BE2C (cell line): ENCODE measurements around the gene ATP2A2.

Source experiments
- DNase-seq: peaks from one replicate; pipeline ENCODE4 v3.0.0-alpha.2; 2020
- H3K27me3 ChIP-seq: fragments of 250-450 bp; sonication (Bioruptor Pico); 2 replicates; pipeline ENCODE4 v1.5.1; 2020; ENCODE audit warnings: mild to moderate bottlenecking
- H3K36me3 ChIP-seq: fragments of 250-450 bp; sonication (Bioruptor Pico); 2 replicates; pipeline ENCODE4 v1.5.1; 2020; ENCODE audit warnings: mild to moderate bottlenecking
- H3K4me1 ChIP-seq: fragments of 250-450 bp; sonication (Bioruptor Pico); 2 replicates; pipeline ENCODE4 v1.5.1; 2020
- H3K4me3 ChIP-seq: 2 replicates; pipeline ENCODE4 v1.5.1; 2011; ENCODE audit warnings: low read depth, low read length
- H3K9me3 ChIP-seq: fragments of 250-450 bp; sonication (Bioruptor Pico); 2 replicates; pipeline ENCODE4 v1.5.1; 2020
- CTCF ChIP-seq: IDR thresholded peaks from 2 replicates; pipeline ENCODE4 v1.5.1; 2012; ENCODE audit warnings: mild to moderate bottlenecking, low read depth, low read length

The ATP2A2 gene

GRCh38 chr12:110312581-110313360 lies 31.7 kb downstream of the ATP2A2 start:
- H3K9me3 ChIP-seq: no peaks in the 10 kb centered on the region
- no peak overlapping the region for H3K4me3 ChIP-seq
- no peaks in the 10 kb centered on the region for H3K27me3 ChIP-seq
- H3K4me1 ChIP-seq: no peaks in the 10 kb centered on the region
- peaks cover 54% of the 10 kb centered on the region for H3K36me3 ChIP-seq
- TF ChIP-seq CTCF: no peak
- no peak for DNase-seq

GRCh38 chr12:110314308-110314707 lies 33.3 kb downstream of the ATP2A2 start:
- Histone ChIP-seq H3K36me3 (peaks cover 42% of the 10 kb centered on the region), H3K4me3 (no peak overlapping the region), H3K4me1 (no peaks in the 10 kb centered on the region), H3K27me3 (no peaks in the 10 kb centered on the region), H3K9me3 (no peaks in the 10 kb centered on the region)
- TF ChIP-seq CTCF: no peak
- no peak for DNase-seq

- Histone ChIP-seq H3K4me3 (no peak overlapping the region), H3K36me3 (peaks cover 29% of the 10 kb centered on the region), H3K4me1 (no peaks in the 10 kb centered on the region), H3K27me3 (no peaks in the 10 kb centered on the region), H3K9me3 (no peaks in the 10 kb centered on the region)
- no peak for DNase-seq
- TF ChIP-seq CTCF: no peak
These were observed 35.8 kb downstream of the ATP2A2 start for GRCh38 chr12:110316861-110317260.

GRCh38 chr12:110317911-110318310 lies 36.9 kb downstream of the ATP2A2 start:
- H3K4me1 ChIP-seq: no peaks in the 10 kb centered on the region
- no peaks in the 10 kb centered on the region for H3K9me3 ChIP-seq
- no peak for TF ChIP-seq CTCF
- no peak overlapping the region for H3K4me3 ChIP-seq
- no peak for DNase-seq
- H3K27me3 ChIP-seq: no peaks in the 10 kb centered on the region
- peaks cover 33% of the 10 kb centered on the region for H3K36me3 ChIP-seq

GRCh38 chr12:110320550-110320949 lies 39.5 kb downstream of the ATP2A2 start:
- no peak for TF ChIP-seq CTCF
- H3K4me1 ChIP-seq: no peaks in the 10 kb centered on the region
- peaks cover 49% of the 10 kb centered on the region for H3K36me3 ChIP-seq

GRCh38 chr12:110329710-110330109 lies 48.7 kb downstream of the ATP2A2 start:
- Histone ChIP-seq H3K4me3 (no peak overlapping the region), H3K9me3 (no peaks in the 10 kb centered on the region), H3K4me1 (no peaks in the 10 kb centered on the region; the same call in 1 of the 2 replicates), H3K36me3 (peaks cover 99% of the 10 kb centered on the region), H3K27me3 (no peaks in the 10 kb centered on the region)
- DNase-seq: no peak
- no peak for TF ChIP-seq CTCF

More at GRCh38 chr12:110320550-110320949, 39.5 kb downstream of the ATP2A2 start:
- no peak for DNase-seq
- H3K4me3 ChIP-seq: no peak overlapping the region
- H3K27me3 ChIP-seq: no peaks in the 10 kb centered on the region
- H3K9me3 ChIP-seq: no peaks in the 10 kb centered on the region
